ENCODE data around the gene NDE1.
"Not testable (repeated sequence)": the region's sequence is repeated elsewhere in the genome, so short reads cannot be mapped to it uniquely, and the experiment has no call there.

The NDE1 gene

GRCh38 chr16:15716694-15717447 lies 66.8 kb downstream of the NDE1 start:
- Histone ChIP-seq H3K27ac (ENCODE audit: low read depth, low read length, severe bottlenecking) (no peak overlapping the region), H3K9me3 (ENCODE audit: control insufficient read depth, low read length) (no peaks in the 10 kb centered on the region), H3K4me3 (ENCODE audit: extremely low read depth, insufficient read depth, low read length, poor library complexity, severe bottlenecking) (no peak overlapping the region), H3K4me1 (ENCODE audit: control insufficient read depth, insufficient read depth, low read length, poor library complexity, severe bottlenecking) (no peaks in the 10 kb centered on the region), H3K36me3 (ENCODE audit: control insufficient read depth, insufficient read depth, low read length) (peaks cover 20% of the 10 kb centered on the region)
- 91 to 95% methylated on average over 22 to 23 of the region's 23 CpGs for WGBS, 2 experiments (ENCODE audit: insufficient coverage in 2 of 2)

- no peak overlapping the region for H3K4me3 ChIP-seq (ENCODE audit: extremely low read depth, insufficient read depth, low read length, poor library complexity, severe bottlenecking)
- WGBS, 2 experiments (ENCODE audit: insufficient coverage in 2 of 2) = 94 to 97% methylated on average over 11 to 12 of the region's 14 CpGs
- no peaks in the 10 kb centered on the region for H3K9me3 ChIP-seq (ENCODE audit: control insufficient read depth, low read length)
These were observed 71.0 kb downstream of the NDE1 start for GRCh38 chr16:15721018-15721417.

DNA sequence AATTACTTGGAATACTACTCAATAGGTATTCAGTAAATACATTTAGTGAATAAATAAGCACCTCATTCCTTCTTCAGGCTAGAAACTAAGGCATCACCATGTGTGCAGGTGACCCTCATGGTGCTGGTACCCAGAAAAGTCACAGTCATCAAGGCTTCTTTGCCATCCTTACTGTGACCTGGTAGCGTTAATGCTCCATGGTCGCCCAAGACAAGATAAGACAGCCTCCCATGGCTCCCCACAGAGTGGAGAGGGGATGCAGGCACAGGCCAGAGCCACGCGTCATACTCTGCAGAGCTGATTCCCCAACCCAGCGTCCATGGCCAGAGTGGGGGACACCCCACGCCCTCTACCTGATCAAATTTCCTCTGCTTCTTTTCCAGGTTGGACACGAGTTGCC lies 73.8 kb downstream of the NDE1 start:
- Histone ChIP-seq H3K4me3 (ENCODE audit: extremely low read depth, insufficient read depth, low read length, poor library complexity, severe bottlenecking) (no peak overlapping the region), H3K36me3 (ENCODE audit: control insufficient read depth, insufficient read depth, low read length) (peaks cover 25% of the 10 kb centered on the region), H3K9me3 (ENCODE audit: control insufficient read depth, low read length) (no peaks in the 10 kb centered on the region), H3K27ac (ENCODE audit: low read depth, low read length, severe bottlenecking) (no peak overlapping the region), H3K4me1 (ENCODE audit: control insufficient read depth, insufficient read depth, low read length, poor library complexity, severe bottlenecking) (no peaks in the 10 kb centered on the region)
- 90 to 93% methylated on average over 7 of the region's 7 CpGs for WGBS, 2 experiments (ENCODE audit: insufficient coverage in 2 of 2)

More at GRCh38 chr16:15721018-15721417, 71.0 kb downstream of the NDE1 start:
- no peak overlapping the region for H3K27ac ChIP-seq (ENCODE audit: low read depth, low read length, severe bottlenecking)
- H3K36me3 ChIP-seq (ENCODE audit: control insufficient read depth, insufficient read depth, low read length) = peaks cover 30% of the 10 kb centered on the region
- H3K4me1 ChIP-seq (ENCODE audit: control insufficient read depth, insufficient read depth, low read length, poor library complexity, severe bottlenecking) = no peaks in the 10 kb centered on the region

DNA sequence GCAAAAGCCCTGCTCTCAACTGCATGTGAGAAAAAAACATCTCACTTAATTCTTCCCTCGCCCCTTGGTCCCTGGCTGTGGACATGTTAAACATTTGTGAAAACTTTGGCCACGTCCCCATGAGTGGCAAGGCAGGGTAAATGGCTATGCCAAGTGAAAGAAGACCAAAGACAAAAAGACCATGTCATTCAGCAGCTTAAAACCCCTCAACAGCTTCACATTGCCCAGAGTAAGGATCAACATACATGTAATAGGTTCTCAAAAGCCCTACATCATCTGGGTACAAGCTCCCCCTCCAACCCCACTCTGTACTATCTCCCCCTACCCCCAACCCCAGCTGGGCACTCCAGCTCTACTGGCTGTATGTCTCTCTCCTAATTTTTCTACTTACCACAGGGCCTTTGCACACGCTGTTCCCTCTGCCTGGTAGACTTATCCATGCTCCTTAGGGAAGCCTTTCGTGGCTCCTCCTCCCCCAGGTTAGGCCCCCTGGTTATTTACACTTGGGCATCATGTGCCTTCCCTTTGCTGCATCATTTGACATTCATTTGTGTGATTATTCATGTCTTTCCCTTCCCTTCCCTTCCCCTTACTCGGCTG lies 75.7 kb downstream of the NDE1 start:
- Histone ChIP-seq H3K36me3 (ENCODE audit: control insufficient read depth, insufficient read depth, low read length) (peaks cover 18% of the 10 kb centered on the region), H3K4me1 (ENCODE audit: control insufficient read depth, insufficient read depth, low read length, poor library complexity, severe bottlenecking) (no peaks in the 10 kb centered on the region)
- 86 to 94% methylated on average over 4 of the region's 5 CpGs for WGBS, 2 experiments (ENCODE audit: insufficient coverage in 2 of 2)

GRCh38 chr16:15726715-15727114 lies 76.7 kb downstream of the NDE1 start:
- H3K4me3 ChIP-seq (ENCODE audit: extremely low read depth, insufficient read depth, low read length, poor library complexity, severe bottlenecking) = no peak overlapping the region
- WGBS, 2 experiments (ENCODE audit: insufficient coverage in 2 of 2) = 88 to 93% methylated on average over 10 to 15 of the region's 18 CpGs
- peaks cover 15% of the 10 kb centered on the region for H3K36me3 ChIP-seq (ENCODE audit: control insufficient read depth, insufficient read depth, low read length)
- no peaks in the 10 kb centered on the region for H3K9me3 ChIP-seq (ENCODE audit: control insufficient read depth, low read length)
- H3K27ac ChIP-seq (ENCODE audit: low read depth, low read length, severe bottlenecking) = no peak overlapping the region
- no peaks in the 10 kb centered on the region for H3K4me1 ChIP-seq (ENCODE audit: control insufficient read depth, insufficient read depth, low read length, poor library complexity, severe bottlenecking)

More for the DNA sequence above, 75.7 kb downstream of the NDE1 start:
- Histone ChIP-seq H3K27ac (ENCODE audit: low read depth, low read length, severe bottlenecking) (no peak overlapping the region), H3K9me3 (ENCODE audit: control insufficient read depth, low read length) (no peaks in the 10 kb centered on the region), H3K4me3 (ENCODE audit: extremely low read depth, insufficient read depth, low read length, poor library complexity, severe bottlenecking) (no peak overlapping the region)

DNA sequence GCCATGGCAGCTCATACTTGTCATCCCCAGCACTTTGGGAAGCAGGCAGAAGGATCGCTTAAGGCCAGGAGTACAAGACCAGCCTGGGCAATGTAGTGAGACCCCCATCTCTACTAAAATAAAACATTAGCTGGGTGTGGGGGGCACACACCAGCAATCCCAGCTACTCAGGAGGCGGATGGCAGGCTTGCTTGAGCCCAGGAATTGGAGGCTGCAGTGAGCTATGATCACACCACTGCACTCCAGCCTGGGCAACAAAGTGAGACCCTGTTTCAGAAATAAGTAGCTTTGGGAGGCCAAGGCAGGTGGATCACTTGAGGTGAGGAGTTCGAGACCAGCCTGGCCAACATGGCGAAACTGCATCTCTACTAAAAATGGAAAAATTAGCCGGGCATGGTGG lies 77.7 kb downstream of the NDE1 start:
- not testable (repeated sequence) for H3K27ac ChIP-seq (ENCODE audit: low read depth, low read length, severe bottlenecking); H3K4me3 ChIP-seq (ENCODE audit: extremely low read depth, insufficient read depth, low read length, poor library complexity, severe bottlenecking); H3K9me3 ChIP-seq (ENCODE audit: control insufficient read depth, low read length); H3K4me1 ChIP-seq (ENCODE audit: control insufficient read depth, insufficient read depth, low read length, poor library complexity, severe bottlenecking)
- 89 to 95% methylated on average over 4 to 5 of the region's 5 CpGs for WGBS, 2 experiments (ENCODE audit: insufficient coverage in 2 of 2)
- H3K36me3 ChIP-seq (ENCODE audit: control insufficient read depth, insufficient read depth, low read length) = peaks cover 15% of the 10 kb centered on the region

DNA sequence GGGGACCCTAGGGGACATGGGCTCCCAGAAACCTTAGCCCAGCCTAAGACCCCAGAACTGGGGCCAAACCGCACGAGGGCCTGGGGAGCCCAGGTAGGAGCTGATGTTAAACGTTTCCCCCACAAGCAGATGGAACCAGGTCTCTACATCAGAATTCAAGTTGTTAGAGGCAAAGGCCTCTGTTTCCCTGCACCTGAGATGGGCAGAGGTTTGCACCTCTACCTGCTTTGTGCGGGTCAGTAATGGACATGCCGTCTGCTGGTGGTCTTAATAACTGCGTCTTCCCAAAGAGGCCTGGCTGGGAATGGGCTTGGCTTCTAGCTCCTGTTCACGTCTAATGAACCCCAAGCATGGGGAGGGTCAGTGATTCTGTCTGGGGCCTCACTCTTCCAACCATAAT lies 79.1 kb downstream of the NDE1 start:
- Histone ChIP-seq H3K4me3 (ENCODE audit: extremely low read depth, insufficient read depth, low read length, poor library complexity, severe bottlenecking) (no peak overlapping the region), H3K4me1 (ENCODE audit: control insufficient read depth, insufficient read depth, low read length, poor library complexity, severe bottlenecking) (no peaks in the 10 kb centered on the region), H3K27ac (ENCODE audit: low read depth, low read length, severe bottlenecking) (no peak overlapping the region), H3K9me3 (ENCODE audit: control insufficient read depth, low read length) (no peaks in the 10 kb centered on the region), H3K36me3 (ENCODE audit: control insufficient read depth, insufficient read depth, low read length) (peaks cover 15% of the 10 kb centered on the region)
- WGBS, 2 experiments (ENCODE audit: insufficient coverage in 2 of 2) = 94 to 99% methylated on average over 7 of the region's 7 CpGs

GRCh38 chr16:15732416-15732815 lies 82.4 kb downstream of the NDE1 start:
- Histone ChIP-seq H3K9me3 (ENCODE audit: control insufficient read depth, low read length) (no peaks in the 10 kb centered on the region), H3K4me3 (ENCODE audit: extremely low read depth, insufficient read depth, low read length, poor library complexity, severe bottlenecking) (no peak overlapping the region)
- WGBS, 2 experiments (ENCODE audit: insufficient coverage in 2 of 2) = 87 to 95% methylated on average over 3 to 4 of the region's 6 CpGs

GRCh38 chr16:15735610-15736009 lies 85.6 kb downstream of the NDE1 start:
- no peak overlapping the region for H3K27ac ChIP-seq (ENCODE audit: low read depth, low read length, severe bottlenecking)
- no peaks in the 10 kb centered on the region for H3K4me1 ChIP-seq (ENCODE audit: control insufficient read depth, insufficient read depth, low read length, poor library complexity, severe bottlenecking)
- no peak overlapping the region for H3K4me3 ChIP-seq (ENCODE audit: extremely low read depth, insufficient read depth, low read length, poor library complexity, severe bottlenecking)
- WGBS, 2 experiments (ENCODE audit: insufficient coverage in 2 of 2) = 89 to 100% methylated on average over 2 of the region's 3 CpGs
- no peaks in the 10 kb centered on the region for H3K36me3 ChIP-seq (ENCODE audit: control insufficient read depth, insufficient read depth, low read length)
- H3K9me3 ChIP-seq (ENCODE audit: control insufficient read depth, low read length) = no peaks in the 10 kb centered on the region

More at GRCh38 chr16:15732416-15732815, 82.4 kb downstream of the NDE1 start:
- Histone ChIP-seq H3K36me3 (ENCODE audit: control insufficient read depth, insufficient read depth, low read length) (no peaks in the 10 kb centered on the region), H3K27ac (ENCODE audit: low read depth, low read length, severe bottlenecking) (no peak overlapping the region), H3K4me1 (ENCODE audit: control insufficient read depth, insufficient read depth, low read length, poor library complexity, severe bottlenecking) (no peaks in the 10 kb centered on the region)

GRCh38 chr16:15736529-15736928 lies 86.5 kb downstream of the NDE1 start:
- H3K9me3 ChIP-seq (ENCODE audit: control insufficient read depth, low read length) = no peaks in the 10 kb centered on the region
- WGBS, 2 experiments (ENCODE audit: insufficient coverage in 2 of 2) = 88 to 90% methylated on average over 6 to 7 of the region's 7 CpGs
- no peaks in the 10 kb centered on the region for H3K4me1 ChIP-seq (ENCODE audit: control insufficient read depth, insufficient read depth, low read length, poor library complexity, severe bottlenecking)
- no peaks in the 10 kb centered on the region for H3K36me3 ChIP-seq (ENCODE audit: control insufficient read depth, insufficient read depth, low read length)
- H3K4me3 ChIP-seq (ENCODE audit: extremely low read depth, insufficient read depth, low read length, poor library complexity, severe bottlenecking) = no peak overlapping the region
- no peak overlapping the region for H3K27ac ChIP-seq (ENCODE audit: low read depth, low read length, severe bottlenecking)

GRCh38 chr16:15737140-15737644 lies 87.1 kb downstream of the NDE1 start:
- Histone ChIP-seq H3K4me1 (ENCODE audit: control insufficient read depth, insufficient read depth, low read length, poor library complexity, severe bottlenecking) (no peaks in the 10 kb centered on the region), H3K9me3 (ENCODE audit: control insufficient read depth, low read length) (no peaks in the 10 kb centered on the region), H3K4me3 (ENCODE audit: extremely low read depth, insufficient read depth, low read length, poor library complexity, severe bottlenecking) (no peak overlapping the region), H3K36me3 (ENCODE audit: control insufficient read depth, insufficient read depth, low read length) (no peaks in the 10 kb centered on the region), H3K27ac (ENCODE audit: low read depth, low read length, severe bottlenecking) (no peak overlapping the region)
- 88 to 96% methylated on average over 18 of the region's 18 CpGs for WGBS, 2 experiments (ENCODE audit: insufficient coverage in 2 of 2)

Measured in mesodermal cell (in vitro differentiated cells).